Testis (tissue), 3 donors: ENCODE data around the gene LALBA. TPM values are rescaled to one million over a fixed set of nuclear protein-coding genes. Genes with fewer than 3 reads are reported as not detected.
"Not testable (repeated sequence)": the region's sequence is repeated elsewhere in the genome, so short reads cannot be mapped to it uniquely, and the experiment has no call there.

Experiments
- DNase-seq: peaks from one replicate; pipeline ENCODE4 v3.0.0-alpha.2; 2019
- H3K27ac ChIP-seq, 2 donors: fragments of 200-600 bp; sonication (generic); one replicate each; pipeline ENCODE4 v1.5.1; 2019
- H3K27me3 ChIP-seq: fragments of 200-600 bp; sonication (generic); one replicate; pipeline ENCODE4 v1.5.1; 2019
- H3K36me3 ChIP-seq: fragments of 200-600 bp; sonication (generic); one replicate; pipeline ENCODE4 v1.5.1; 2017; ENCODE audit warnings: low read depth; ENCODE audit errors: missing control alignments
- H3K4me1 ChIP-seq: fragments of 200-600 bp; sonication (generic); one replicate; pipeline ENCODE4 v1.5.1; 2019
- H3K4me3 ChIP-seq, 2 donors: fragments of 200-600 bp; sonication (generic); one replicate each; pipeline ENCODE4 v1.5.1; 2017 to 2019
- H3K9me3 ChIP-seq: fragments of 200-600 bp; sonication (generic); one replicate; pipeline ENCODE4 v1.5.1; 2017
- POLR2A ChIP-seq: fragments of 450-650 bp; IDR thresholded peaks from one replicate; pipeline ENCODE4 v1.6.1; 2017; ENCODE audit warnings: antibody characterized with exemption, mild to moderate bottlenecking, moderate library complexity
- WGBS, 2 donors: methylation state at CpG; one replicate each; pipeline ENCODE4 v1.1.5; 2018; 5-methylcytosine and 5-hydroxymethylcytosine counted together
- intact Hi-C: fragments of 100-400 bp; cut with DNase I; formaldehyde crosslinking; loops from one replicate; pipeline ENCODE4 v1.15.1; 2023; ENCODE audit warnings: low total_unique reads
- polyA plus RNA-seq: library from polyadenylated mRNA; stranded (reverse); fragments of 350-450 nt; fragmentation: Illumina TruSeq; extraction: RNeasy Lipid Tissue Mini Kit (QIAGEN cat#74804); gene quantifications from one replicate; pipeline ENCODE4 v1.2.3, GENCODE V29; 2014; ENCODE audit warnings: low read depth, low replicate concordance; ENCODE audit not compliant: insufficient read depth
- total RNA-seq, 2 donors: library from RNA; depleted of rRNA; stranded (reverse); fragments of >200 nt; gene quantifications; one replicate each; pipeline ENCODE4 v1.2.3, GENCODE V29; 2016
- TF ChIP-seq, protein P1 (sequence below), 3 experiments: fragments of 450-650 bp in 2 of 3; fragments of 200-600 bp in 1 of 3; sonication (generic) in 1 of 3; IDR thresholded peaks; one replicate each; pipeline ENCODE4 v1.5.1; 2016 to 2019; ENCODE audit warnings: antibody characterized with exemption in 3 of 3, mild to moderate bottlenecking in 2 of 3, moderate library complexity in 1 of 3

The LALBA gene
- total and polyA plus RNA-seq, 3 donors from 2014 or later: 3.8 to 5.2 (median 4.7) TPM

DNA sequence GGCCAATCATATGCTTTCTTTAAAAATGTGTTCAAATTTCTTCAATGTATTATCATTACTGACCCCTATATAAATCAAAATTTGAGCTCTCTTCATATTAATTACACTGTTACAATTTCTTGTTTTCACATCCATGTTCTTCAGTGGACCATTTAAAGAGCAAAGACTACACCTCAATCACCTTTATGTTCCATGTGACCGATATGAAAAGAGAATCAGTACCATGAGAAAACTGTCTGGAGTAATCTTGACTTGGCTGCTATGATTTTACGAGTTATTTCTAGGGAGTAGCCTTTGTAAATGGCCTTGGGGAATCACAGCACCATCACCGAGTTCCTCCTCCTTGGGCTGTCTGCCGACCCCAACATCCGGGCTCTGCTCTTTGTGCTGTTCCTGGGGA lies 44.5 kb downstream of the LALBA start, which contains the start of gene OR8S1:
OR8S1 (plus strand) TSS at position 301 of the 400 bp plus-strand sequence; CDS start at position 301, 0 bp downstream.
- Histone ChIP-seq H3K4me3 (no peak within 1 kb of the TSS), H3K36me3 (no peaks in the 10 kb centered on the region), H3K4me1 (no peaks in the 10 kb centered on the region), H3K9me3 (no peaks in the 10 kb centered on the region), H3K27ac (no peak within 1 kb of the TSS), H3K27me3 (no peaks in the 10 kb centered on the region)
- 39 to 62% methylated on average over 5 of the region's 5 CpGs for WGBS, 2 donors
- no peak for DNase-seq
- no peak for TF ChIP-seq POLR2A
- TF ChIP-seq, protein P1, sequence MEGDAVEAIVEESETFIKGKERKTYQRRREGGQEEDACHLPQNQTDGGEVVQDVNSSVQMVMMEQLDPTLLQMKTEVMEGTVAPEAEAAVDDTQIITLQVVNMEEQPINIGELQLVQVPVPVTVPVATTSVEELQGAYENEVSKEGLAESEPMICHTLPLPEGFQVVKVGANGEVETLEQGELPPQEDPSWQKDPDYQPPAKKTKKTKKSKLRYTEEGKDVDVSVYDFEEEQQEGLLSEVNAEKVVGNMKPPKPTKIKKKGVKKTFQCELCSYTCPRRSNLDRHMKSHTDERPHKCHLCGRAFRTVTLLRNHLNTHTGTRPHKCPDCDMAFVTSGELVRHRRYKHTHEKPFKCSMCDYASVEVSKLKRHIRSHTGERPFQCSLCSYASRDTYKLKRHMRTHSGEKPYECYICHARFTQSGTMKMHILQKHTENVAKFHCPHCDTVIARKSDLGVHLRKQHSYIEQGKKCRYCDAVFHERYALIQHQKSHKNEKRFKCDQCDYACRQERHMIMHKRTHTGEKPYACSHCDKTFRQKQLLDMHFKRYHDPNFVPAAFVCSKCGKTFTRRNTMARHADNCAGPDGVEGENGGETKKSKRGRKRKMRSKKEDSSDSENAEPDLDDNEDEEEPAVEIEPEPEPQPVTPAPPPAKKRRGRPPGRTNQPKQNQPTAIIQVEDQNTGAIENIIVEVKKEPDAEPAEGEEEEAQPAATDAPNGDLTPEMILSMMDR (IDR thresholded peaks at IDR 0.05): no peak
- intact Hi-C loops: no loop called here

DNA sequence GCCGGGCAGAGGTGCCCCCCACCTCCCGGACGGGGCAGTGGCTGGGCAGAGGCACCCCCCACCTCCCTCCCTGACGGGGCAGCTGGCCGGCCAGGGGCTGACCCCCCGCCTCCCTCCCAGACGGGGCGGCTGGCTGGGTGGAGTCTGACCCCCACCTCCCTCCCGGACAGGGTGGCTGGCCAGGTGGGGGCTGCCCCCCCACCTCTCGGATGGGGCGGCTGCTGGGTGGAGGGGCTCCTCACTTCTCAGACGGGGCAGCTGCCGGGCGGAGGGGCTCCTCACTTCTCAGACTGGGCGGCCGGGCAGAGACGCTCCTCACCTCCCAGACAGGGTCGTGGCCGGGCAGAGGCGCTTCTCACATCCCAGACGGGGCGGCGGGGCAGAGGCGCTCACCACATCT lies 49.5 kb downstream of the LALBA start:
- H3K27me3 ChIP-seq, H3K36me3 ChIP-seq, H3K9me3 ChIP-seq, intact Hi-C loops, H3K4me3 ChIP-seq, H3K4me1 ChIP-seq, H3K27ac ChIP-seq, DNase-seq: not testable (repeated sequence)
- 73 to 91% methylated on average over 3 to 22 of the region's 24 CpGs for WGBS, 2 donors

Other genes with a start within 250 kb of the LALBA start
- 10 to 100 TPM; 40.1 to 53.3 TPM for gene ZNF641, start 219.1 kb downstream of the LALBA start, total RNA-seq
- 27.2 TPM for gene ZNF641, start 219.1 kb downstream of the LALBA start, polyA plus RNA-seq
- gene ANP32D, start 97.5 kb downstream of the LALBA start, total RNA-seq: under 1 TPM in 1 of 2 donors, not detected in 1; 0.71 TPM
- gene ANP32D, start 97.5 kb downstream of the LALBA start, polyA plus RNA-seq: not detected
- gene C12orf54, start 87.5 kb downstream of the LALBA start, total RNA-seq: 10 to 100 TPM; 22.3 to 77.1 TPM
- gene C12orf54, start 87.5 kb downstream of the LALBA start, polyA plus RNA-seq: 111 TPM
- gene OR8S1, start 44.4 kb downstream of the LALBA start, total RNA-seq: not detected
- not detected for gene OR8S1, start 44.4 kb downstream of the LALBA start, polyA plus RNA-seq
- gene KANSL2, start 112.2 kb upstream of the LALBA start, total RNA-seq: 10 to 100 TPM; 84.8 to 98.4 TPM
- 57.0 TPM for gene KANSL2, start 112.2 kb upstream of the LALBA start, polyA plus RNA-seq
- gene CCNT1, start 146.7 kb upstream of the LALBA start, total RNA-seq: 10 to 100 TPM; 50.2 to 53.5 TPM
- gene CCNT1, start 146.7 kb upstream of the LALBA start, polyA plus RNA-seq: 42.0 TPM
- gene ADCY6, start 219.0 kb upstream of the LALBA start, total RNA-seq: 10 to 100 TPM; 24.5 to 26.3 TPM
- 16.5 TPM for gene ADCY6, start 219.0 kb upstream of the LALBA start, polyA plus RNA-seq
- gene CACNB3, start 248.4 kb upstream of the LALBA start, total RNA-seq: 10 to 100 TPM; 17.2 to 19.3 TPM
- gene CACNB3, start 248.4 kb upstream of the LALBA start, polyA plus RNA-seq: 20.1 TPM